ENCODE measurements around the gene GDPD5.

Gene GDPD5

DNA sequence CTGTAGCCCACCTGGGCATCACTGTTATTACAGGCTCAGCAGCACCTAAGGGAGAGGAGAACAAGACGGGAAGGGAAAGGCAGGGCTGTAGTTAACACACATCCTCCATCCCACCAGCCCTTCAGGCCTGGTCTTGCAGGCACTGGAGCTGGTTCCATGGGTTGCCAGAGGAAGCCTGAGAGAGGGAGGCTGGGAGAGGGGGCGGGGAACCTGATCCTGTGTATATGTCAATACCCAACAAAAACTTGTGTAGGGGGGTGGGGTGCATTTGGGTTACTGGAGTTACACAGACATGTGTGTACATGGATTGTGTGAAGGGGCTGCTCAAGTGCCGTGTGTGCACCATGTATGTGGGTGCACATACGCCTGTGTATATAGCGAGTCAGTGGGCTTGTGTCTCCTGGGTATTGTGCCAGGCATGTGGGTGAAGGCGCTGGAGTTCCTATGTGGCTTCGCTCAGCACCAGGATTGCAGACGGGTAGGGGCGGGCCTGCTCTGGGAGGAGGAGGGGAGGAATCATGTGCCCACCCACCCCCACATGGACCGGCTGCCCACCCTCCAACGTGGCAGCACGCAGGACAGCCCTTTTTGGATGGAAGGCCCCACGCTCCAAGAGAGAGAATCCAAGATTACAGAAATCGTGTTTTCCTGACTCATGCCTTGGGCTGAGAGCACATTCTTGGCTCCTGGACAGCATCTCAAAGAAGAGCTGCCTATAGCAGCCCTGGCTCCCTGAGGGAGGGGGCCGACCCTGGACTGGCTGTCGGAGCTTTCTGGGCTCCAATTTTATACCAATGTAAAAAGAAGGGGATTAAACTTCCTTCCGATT lies 32.1 kb upstream of the GDPD5 start:
- DNase-seq = no peak

DNA sequence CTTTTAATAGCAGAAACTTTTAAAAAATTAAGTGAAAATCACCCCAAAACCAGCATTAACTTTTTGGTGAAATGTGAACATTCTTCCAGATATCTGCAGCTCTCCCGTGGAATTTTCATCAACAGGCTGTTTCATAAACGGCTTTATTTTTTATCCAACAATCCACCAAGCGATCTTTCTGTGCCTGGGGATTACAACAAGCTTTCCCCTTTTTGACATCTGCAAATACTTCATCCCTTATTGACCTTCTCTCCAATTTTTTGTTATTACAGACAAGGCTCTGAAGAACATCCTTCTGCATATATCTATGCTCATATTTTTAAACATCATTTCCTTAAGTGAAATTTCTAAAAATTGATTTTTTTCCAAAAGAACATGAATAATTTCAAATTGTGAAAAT lies 30.5 kb upstream of the GDPD5 start:
- no peak for DNase-seq

- no peak for DNase-seq
Measured at GRCh38 chr11:75555079-75555811, 29.5 kb upstream of the GDPD5 start.

DNA sequence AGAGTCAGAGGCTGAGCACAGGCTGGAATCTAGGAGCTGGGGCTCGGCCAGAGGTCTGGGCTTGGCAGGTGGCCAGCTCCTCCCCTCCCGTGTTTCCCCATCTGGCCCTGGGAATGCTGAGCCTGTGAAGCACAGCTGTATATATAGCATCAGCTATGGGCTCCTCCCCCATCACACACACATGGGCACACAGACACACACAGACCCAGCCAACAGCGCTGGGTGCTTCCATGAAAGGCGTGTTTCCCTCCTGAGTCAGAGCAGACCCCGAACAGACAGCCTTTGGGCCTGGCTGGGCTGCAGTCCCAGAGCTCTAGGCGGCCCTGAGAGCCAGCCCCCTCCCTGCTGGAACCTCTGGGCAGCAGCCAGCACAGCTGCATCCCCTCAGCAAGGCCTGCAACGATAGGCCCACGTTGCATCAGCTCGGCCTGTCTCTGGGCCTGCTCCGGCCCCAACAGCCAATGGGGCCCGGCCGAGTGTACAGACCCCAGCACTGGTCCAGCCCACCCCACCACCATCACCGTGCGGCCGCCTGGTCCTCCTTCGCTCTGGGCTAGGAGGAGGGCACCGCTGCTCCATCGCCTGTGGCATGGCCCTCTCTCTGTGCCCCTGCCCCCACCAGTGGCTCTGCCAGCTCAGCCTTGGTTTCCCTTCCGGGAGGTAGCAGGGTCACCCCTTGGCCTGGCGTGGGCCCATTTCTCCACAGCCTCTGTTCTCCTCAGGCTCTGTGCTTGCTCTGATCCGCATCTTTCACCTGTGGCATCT lies 28.7 kb upstream of the GDPD5 start:
- DNase-seq = no peak

DNA sequence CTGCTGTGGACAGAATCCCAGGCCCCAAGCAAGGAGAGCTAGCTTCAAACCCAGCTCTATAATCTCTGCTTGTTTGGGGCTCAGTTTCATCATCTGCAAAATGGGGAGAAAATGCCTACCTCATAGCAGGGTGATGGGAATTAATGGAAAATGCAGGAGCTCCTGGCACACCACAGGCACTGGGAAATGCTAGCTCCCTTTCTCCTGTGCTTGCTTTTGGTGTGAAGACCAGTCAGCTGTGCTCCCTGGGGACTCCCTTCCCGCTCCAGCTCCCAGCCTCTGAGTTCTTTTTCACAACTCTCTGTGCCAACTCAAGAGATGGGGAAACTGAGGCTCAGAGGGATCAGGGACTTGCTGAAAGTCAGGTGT lies 28.1 kb upstream of the GDPD5 start:
- no peak for DNase-seq

DNA sequence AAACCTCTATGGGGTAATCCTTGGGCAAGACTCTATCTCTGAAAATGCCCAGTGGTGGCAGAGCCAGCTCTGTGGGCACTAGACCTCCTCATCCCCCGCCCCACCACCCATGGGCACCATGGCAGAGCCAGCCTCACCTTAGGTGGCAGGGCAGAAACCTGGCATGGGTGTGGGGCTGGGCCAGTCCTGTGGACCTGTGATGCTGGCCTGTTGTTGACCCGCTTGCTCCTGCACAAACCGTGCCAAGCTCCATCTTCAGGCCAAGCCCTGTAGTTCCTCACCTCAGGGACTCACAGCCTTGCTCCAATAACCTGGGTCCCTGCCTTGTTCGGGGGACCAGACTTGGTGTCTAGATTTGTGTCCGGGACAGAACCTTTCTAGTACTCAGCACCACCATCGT lies 27.4 kb upstream of the GDPD5 start:
- DNase-seq = no peak

DNA sequence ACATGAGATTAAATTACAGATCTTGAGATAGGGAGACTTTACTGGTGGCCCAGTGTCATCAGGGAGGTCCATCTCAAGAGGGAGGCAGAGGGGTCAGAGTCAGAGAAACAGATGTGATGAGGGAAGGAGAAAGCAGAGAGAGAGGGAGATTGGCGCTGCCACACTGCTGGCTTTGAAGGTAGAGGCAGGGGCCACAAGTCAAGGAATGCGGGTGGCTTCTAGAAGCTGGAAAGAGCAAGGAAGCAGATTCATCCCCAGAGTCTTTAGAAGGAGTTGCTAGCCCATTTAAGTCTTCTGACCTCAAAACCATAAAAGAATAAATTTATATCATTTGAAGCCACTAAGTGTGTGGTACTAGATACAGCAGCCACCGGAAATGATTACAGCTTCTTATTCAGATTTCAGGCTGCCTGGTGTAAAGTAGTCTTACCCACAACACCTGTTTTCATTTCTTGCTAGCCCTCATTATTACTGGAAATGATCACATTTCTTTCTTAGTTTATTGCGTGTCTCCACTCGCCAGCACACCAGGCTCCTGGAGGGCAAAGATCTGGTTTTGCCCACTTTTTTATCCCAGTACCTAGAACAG lies 23.7 kb upstream of the GDPD5 start:
- DNase-seq = no peak

DNA sequence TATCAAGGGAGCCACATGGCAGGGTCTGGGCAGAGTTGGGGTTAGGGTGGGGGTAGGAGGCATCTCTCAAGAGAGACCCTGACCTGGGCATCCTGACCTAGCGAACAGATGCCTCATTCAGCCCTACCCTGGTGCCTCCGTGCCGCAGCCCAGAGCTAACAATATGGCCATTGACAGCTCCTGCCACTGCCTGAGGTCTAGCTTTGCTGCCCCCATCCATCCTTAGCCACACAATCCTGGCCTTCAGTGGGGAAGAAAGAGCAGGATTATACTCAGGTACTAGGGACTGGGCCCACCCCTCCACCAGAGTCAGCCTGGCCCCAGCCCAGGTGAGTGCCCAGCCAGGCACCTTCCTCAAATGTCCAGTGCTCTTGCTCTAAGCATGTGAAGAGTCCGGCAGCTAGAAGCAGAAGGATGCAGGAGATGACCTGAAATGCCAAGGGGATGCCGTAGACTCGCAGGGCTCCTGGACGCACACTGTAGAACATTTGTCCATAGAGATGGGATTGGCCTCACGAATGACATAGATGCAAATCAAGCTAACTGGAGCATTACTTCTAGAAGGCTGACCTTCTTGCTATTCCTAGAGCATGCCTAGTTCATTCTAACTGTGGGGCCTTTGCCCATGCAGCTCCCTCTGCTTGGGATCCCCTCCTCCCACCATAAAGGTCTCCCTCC lies 23.0 kb upstream of the GDPD5 start:
- DNase-seq = no peak

DNA sequence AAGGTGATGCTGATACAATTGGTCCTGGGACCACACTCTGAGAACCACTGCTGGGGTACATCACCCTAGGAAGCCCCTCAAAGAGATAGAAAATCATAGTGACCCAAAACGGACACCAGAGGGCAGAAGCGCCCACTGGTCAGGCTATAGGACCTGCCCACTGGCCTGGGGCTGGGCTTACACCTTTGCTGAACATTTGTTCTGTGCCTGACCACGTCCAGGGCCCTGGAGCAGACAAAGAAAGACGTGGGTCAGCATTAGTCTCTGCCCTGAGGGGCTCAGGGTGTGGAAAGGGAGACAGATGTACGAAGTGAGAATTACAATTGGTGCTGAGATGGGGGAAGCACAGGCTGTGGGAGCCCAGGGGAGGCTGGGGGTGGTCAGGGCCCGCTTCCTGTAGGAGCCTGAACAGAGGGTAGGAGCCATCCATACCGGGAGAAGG lies 21.9 kb upstream of the GDPD5 start:
- DNase-seq = peak; percentile 77

DNA sequence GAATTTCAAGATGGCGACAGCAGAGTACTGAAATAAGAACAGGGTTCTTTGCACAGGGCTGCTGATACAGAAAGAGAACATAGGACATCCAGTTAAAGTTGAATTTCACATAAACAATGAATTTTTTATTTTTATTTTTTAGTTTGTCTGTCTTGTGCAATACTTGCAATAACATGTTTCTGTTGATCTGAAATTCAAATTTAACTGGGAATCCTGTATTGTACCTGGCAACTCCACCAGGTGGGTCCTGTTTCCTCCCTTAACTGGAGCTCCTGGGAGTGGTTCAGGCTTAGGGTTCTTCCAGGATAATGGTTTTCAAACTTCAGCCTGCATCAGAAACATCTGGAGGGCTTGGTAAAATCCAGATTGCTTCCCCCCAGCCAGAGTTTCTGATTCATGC lies 21.4 kb upstream of the GDPD5 start:
- DNase-seq = no peak

DNA sequence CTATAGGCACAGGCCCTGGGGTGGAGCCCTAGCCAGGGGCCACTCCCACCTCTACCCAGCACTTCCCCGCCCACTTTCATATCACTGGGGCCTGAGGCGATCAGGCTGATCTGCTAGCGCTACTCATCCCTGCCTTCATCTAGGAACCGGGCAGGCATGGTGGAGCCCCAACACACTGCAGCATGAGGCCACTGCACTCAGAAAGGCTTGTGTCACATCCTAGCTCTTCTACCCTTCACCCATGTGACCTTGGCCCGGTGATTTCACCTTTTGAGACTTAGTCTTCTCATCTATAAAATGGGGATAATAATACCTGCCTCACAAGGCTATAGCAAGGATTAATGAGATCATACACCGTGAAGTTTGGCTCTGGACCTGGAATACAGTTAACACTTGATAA lies 18.1 kb upstream of the GDPD5 start:
- peak; percentile 92 for DNase-seq

GRCh38 chr11:75542088-75542438 lies 16.3 kb upstream of the GDPD5 start:
- no peak for DNase-seq

- no peak for DNase-seq
Measured at GRCh38 chr11:75541193-75542087, 15.7 kb upstream of the GDPD5 start.

GRCh38 chr11:75539459-75540334 lies 14.0 kb upstream of the GDPD5 start:
- no peak for DNase-seq

GRCh38 chr11:75538150-75538942 lies 12.6 kb upstream of the GDPD5 start:
- DNase-seq = no peak

- no peak for DNase-seq
Measured at GRCh38 chr11:75537740-75538139, 12.0 kb upstream of the GDPD5 start.

DNA sequence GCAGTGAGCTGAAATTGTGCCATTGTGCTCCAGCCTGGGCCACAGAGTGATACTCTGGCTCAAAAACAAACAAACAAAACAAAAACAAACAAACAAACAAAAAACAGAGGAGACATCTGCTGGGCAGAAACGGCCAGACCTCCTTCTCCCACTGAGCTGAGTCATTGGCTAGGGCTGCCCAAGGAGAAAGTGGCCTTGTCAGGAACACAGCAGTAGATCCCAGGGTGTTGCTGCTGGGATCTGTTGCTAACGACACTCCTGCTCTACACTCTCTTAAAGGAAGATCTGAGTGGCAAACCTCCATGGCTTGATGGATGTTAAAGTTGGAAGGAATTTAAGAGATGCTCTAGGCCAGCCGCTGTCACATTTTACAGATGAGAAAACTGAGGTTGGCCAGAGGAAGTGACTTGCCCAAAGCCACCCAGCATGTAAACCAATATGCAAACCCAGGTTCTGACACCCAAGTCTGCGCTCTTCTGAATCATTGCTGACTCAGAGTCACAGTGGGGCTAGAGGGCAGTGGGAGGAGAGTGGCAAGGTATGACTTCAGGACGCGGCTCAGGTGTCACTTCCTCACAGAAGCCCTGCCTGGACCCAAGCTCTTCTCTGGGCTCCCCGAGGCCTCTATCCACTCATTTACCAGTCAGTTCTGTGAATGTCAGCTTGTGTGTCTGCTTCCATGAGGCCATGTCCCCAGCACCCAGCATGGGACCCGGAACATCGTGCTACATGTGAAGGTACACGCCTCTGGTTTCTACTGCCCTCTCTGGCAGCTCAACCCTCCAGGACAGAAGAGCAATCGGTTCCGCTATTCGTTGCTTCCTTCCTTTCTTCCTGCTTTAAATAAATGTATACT lies 11.3 kb upstream of the GDPD5 start:
- DNase-seq = peak; percentile 58

DNA sequence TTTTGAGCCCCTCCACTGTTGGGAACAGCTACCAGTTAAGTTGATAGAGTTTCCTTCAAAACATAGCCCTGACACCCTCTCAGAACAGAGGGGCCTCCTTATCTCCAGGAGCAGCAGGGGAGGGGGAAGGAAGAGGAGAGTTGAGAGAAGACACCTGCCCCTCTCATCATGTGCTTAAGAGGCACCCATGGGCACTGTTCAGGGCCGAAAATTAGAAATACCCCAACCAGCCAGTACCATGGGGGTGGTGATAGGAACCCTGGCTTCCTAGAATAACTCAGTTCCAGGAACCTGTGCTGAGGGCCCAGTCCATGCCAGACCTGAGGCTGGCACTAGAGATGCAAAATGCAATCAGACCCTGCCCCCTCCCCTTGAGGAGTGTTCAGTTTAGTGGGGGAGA lies 9.3 kb upstream of the GDPD5 start:
- DNase-seq = peak; percentile 99
